Vagina (tissue), 2 donors: ENCODE data around the gene SLC16A2.

Source experiments
- CTCF ChIP-seq, 3 experiments: fragments of 450-650 bp in 2 of 3; fragments of 200-600 bp in 1 of 3; sonication (generic) in 1 of 3; IDR thresholded peaks; one replicate each; pipeline ENCODE4 v1.5.1; 2017 to 2019; ENCODE audit warnings: antibody characterized with exemption in 3 of 3, mild to moderate bottlenecking in 2 of 3, moderate library complexity in 2 of 3
- POLR2A ChIP-seq, 2 donors: fragments of 450-650 bp; IDR thresholded peaks; one replicate each; pipeline ENCODE4 v1.6.1; 2017; ENCODE audit warnings: antibody characterized with exemption in 2 of 2, mild to moderate bottlenecking in 2 of 2, moderate library complexity in 2 of 2
- POLR2AphosphoS5 ChIP-seq, 2 donors: sonication (generic); formaldehyde crosslinking; IDR thresholded peaks; one replicate each; pipeline ENCODE4 v1.9.0; 2017; ENCODE audit warnings: antibody characterized with exemption in 2 of 2, mild to moderate bottlenecking in 2 of 2, low read depth in 1 of 2; ENCODE audit not compliant: insufficient read depth in 1 of 2

GRCh38 chrX:74500555-74500954 is 79.3 kb downstream of the SLC16A2 start:
- TF ChIP-seq CTCF (IDR thresholded peaks at IDR 0.05) (no peak), POLR2A (IDR thresholded peaks at IDR 0.05) (no peak), POLR2AphosphoS5 (IDR thresholded peaks at IDR 0.05; ENCODE audit: insufficient read depth in 1 of 2, low read depth in 1 of 2) (no peak)
